WI38 (cell line): Measurements from ENCODE around the gene LIPM.

Experiments used
- H3K4me3 ChIP-seq: 2 replicates; pipeline ENCODE4 v1.5.1; 2011; ENCODE audit warnings: low read depth, mild to moderate bottlenecking, control low read depth, low read length
- CTCF ChIP-seq: IDR thresholded peaks from 2 replicates; pipeline ENCODE4 v1.5.1; 2012; ENCODE audit warnings: low read depth, mild to moderate bottlenecking, control low read depth, low read length

The LIPM gene

GRCh38 chr10:88786032-88786770, 16.3 kb upstream of the LIPM start:
- no peak overlapping the region for H3K4me3 ChIP-seq
- no peak for TF ChIP-seq CTCF

GRCh38 chr10:88787463-88787862, 15.1 kb upstream of the LIPM start:
- no peak for TF ChIP-seq CTCF
- no peak overlapping the region for H3K4me3 ChIP-seq

GRCh38 chr10:88788924-88789323, 13.6 kb upstream of the LIPM start:
- no peak overlapping the region for H3K4me3 ChIP-seq
- no peak for TF ChIP-seq CTCF

- peak; percentile 36 for TF ChIP-seq CTCF
Observed at GRCh38 chr10:88791924-88792323, 10.6 kb upstream of the LIPM start.

GRCh38 chr10:88792661-88793060, 9.9 kb upstream of the LIPM start:
- TF ChIP-seq CTCF: no peak
- H3K4me3 ChIP-seq: no peak overlapping the region

More at GRCh38 chr10:88791924-88792323, 10.6 kb upstream of the LIPM start:
- H3K4me3 ChIP-seq: no peak overlapping the region

- H3K4me3 ChIP-seq: no peak overlapping the region
- no peak for TF ChIP-seq CTCF
Observed at GRCh38 chr10:88793712-88794299, 8.7 kb upstream of the LIPM start.

- no peak overlapping the region for H3K4me3 ChIP-seq
- TF ChIP-seq CTCF: no peak
Observed at GRCh38 chr10:88794731-88795130, 7.8 kb upstream of the LIPM start.
